NCI-H774 (cell line): ENCODE data around the gene SPATA3.
"Not testable (repeated sequence)": the region's sequence is repeated elsewhere in the genome, so short reads cannot be mapped to it uniquely, and the experiment has no call there.

Experiments
- DNase-seq: peaks from one replicate; lab custom pipeline; 2025; lab: John Stamatoyannopoulos, UW

SPATA3 gene

DNA sequence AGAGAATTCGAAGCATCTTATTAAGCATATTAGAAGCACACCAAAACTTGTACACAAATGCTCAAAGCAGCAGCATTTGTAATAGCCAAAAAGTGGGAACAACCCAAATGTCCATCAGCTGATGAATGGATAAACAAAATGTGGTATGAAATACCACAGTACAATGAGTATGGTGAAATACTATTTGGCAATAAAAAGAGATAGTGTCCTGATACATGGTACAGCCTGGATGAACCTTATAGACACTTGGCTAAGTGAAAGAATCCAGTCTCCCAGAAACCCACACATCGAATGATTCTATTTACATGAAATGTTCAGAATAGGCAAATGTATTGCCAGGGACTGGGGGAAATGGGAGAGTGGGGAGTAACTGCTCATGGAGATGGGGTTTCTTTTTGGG, 3.0 kb downstream of the SPATA3 start:
- no peak for DNase-seq

DNA sequence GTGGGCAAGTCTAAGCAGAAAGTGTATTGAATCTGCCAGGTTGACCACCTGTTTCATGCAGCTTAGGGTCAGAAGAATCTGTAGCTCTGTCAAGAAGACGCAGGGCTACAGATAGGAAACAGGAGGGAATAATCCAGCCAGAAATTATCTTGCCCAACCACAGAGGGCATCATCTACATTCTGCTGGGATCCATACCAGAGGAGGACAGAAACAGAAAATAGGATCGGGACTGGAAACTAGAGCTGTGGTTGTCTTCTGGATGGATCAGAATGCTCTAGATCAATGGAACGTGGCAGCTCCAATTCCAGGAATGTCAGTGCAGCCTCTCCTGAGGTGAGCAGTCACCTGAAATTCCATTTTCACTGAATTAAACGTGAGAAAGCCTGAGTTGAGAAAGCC, 3.6 kb downstream of the SPATA3 start:
- DNase-seq = no peak

DNA sequence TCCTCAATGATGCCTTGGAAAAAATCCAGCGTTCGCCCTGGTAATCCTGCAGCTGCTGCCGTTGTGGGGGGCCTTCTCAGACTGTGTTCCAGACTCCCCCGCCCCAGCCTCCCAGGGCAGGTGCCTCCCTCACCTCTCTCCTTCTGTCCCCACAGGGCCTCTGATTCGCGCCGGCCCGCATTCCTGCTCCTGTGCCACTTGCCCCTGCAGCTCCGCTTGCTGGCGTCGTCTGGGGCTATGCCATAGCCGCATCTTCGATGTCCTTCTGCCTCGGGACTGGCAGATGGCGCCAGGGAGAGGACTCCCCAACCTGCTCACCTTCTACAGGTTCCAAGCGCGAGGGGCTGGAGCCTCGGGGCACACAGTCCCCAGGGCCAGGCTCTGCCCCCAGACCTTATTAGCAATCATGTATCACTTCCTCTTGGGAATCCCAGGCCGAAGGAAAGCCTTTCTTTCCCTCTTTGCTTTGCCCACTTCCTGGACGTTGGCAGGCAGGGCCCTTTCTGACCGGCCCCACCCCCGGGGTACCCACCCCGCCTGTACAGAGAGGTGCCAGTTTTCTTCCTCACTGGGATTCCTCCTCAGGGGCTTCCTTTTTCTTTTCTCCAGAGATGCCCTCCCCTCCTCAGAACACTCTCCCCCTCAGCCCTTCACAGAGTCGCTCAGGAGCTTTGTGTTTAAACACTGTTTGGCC, 4.4 kb downstream of the SPATA3 start:
- no peak for DNase-seq

DNA sequence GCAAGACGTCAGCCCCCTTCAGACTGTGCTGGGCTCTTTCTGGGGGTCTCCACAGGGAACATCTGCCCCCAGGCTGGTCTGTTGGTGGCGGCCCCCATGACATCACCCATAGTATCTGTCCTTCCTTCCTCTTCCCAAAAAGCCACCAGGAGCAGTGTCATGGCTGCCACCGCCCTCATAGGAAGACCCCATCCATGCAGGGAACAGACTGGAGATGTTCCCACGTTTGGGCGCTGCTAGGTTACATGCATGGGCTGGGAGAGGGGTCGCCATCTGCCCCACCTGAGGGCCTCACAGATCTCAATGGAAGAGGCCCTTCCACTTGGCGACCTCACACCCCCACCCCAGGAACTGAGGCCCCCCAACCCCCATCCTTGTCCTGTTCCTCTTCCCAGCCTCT, 5.1 kb downstream of the SPATA3 start:
- DNase-seq = no peak

DNA sequence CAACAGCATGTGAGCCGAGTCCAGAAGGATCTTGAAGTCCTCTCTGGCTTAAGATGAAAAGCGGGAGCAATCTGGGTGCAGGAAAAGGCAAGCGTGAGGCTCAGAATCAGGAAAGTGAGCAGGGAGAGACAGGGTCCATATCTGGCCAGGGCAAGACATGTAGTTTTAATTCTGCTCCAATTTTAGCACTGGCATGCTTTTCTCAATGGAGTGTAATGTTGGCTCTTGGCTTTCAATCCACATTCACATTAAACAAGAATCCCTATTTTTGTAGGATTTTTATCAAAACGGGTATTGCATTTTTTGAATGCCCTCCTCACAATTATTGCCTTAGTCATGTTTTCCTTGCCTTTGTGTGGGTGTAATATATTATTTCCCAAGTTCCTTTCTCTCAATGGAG, 6.0 kb downstream of the SPATA3 start:
- no peak for DNase-seq

DNA sequence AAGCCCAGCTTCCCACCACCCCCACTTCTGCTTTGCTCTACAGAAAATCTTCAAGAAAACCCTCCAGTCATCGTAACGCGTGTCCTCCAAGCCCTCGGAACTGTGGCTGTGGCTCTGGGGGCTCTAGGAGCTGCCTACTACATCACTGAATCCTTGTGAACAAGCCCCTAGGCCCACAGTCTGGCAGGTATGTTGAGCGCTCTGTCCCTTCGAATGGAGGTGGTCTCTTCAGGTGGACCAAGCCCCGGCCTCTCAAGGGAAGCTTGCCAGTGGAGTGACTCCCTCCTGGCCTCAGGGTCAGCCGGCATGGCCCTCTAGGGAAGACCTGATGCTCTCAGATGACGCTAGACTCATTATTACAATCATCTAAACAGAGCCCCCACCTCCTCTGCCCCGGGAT, 6.7 kb downstream of the SPATA3 start:
- DNase-seq = no peak

DNA sequence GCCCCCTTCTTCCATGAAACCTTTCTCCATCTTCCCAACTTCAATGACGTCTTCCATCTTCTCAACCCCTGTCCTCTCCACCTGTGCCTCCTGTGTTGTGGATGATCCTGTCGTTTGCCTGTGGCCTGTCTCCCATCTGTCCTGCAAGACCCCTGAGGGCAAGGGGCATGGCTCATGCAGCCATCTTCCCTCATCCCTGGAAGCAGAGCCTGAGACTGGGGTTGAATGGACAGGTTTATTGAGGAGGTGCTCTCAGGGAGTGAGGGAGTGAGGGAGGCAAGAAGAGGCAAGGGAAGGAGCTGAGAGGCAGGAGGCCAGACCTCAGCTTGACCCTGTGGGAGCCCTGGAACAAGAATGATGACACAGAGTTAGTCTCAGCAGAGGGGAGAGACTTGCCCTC, 7.3 kb downstream of the SPATA3 start:
- DNase-seq = no peak

DNA sequence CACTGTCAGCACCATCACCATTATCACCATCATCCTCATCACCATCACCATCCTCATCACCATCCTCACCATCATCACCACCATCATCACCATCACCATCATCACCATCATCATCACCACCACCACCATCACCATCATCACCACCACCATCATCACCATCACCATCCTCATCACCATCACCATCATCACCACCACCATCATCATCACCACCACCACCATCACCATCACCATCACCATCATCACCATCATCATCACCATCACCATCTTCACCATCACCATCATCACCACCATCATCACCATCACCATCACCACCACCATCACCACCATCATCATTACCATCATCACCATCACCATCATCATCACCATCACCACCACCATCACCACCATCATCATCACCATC, 9.0 kb downstream of the SPATA3 start:
- not testable (repeated sequence) for DNase-seq

DNA sequence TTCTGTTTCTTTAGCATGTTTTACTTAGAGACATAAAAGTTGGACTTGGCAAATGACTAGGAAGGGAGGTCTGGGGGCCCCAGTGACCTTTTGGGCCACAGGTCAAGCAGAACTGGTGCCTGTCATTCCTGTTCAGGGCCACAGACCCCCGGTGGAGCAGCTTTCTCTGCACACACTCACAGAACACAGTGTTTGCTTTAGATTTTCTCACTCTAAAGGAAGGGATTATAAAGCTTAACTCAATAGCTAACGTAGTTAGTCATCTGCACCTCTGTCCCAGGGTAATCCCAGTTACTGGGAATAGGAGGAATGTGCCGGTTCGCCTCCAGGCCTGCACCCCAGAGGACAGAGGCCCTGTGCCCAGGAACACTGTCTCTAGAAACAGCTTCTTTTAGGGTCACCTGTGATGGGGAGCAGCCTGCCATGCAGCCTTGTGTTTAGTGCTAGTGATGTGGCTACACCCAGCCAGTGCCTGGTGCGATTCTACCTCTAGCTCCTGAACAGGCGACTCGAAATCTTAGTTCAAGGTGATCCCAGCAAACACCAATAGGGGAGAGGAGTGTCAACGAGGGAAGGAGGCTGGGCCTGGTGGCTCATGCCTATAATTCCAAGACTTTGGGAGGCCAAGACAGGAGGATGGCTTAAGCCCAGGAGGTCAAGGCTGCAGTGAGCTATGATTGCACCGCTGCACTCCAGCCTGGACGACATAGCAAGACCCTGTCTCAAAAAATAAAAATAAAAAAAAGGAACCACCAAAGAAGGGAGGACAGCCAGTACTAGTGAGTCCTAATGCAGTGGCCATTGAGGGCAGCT, 11.6 kb downstream of the SPATA3 start:
- no peak for DNase-seq

DNA sequence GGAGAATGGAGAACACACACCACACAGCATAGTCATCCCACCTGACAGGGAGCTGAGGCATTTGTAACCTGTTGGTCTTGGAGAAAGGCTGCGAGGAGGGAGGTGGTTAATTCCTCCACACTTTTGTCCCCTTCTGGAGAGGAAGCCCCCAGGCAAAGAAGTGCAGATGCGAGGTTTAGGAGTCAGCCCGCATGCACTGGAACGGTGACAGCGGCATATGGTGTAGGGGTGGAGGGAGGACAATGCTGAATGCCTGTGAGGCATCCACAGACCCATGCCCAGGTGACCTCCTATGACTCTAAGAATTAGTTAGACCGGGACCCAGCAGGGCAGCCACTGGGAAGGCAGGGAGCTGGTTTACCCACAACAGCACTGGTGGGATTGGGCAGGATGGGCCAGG, 12.2 kb downstream of the SPATA3 start:
- no peak for DNase-seq

DNA sequence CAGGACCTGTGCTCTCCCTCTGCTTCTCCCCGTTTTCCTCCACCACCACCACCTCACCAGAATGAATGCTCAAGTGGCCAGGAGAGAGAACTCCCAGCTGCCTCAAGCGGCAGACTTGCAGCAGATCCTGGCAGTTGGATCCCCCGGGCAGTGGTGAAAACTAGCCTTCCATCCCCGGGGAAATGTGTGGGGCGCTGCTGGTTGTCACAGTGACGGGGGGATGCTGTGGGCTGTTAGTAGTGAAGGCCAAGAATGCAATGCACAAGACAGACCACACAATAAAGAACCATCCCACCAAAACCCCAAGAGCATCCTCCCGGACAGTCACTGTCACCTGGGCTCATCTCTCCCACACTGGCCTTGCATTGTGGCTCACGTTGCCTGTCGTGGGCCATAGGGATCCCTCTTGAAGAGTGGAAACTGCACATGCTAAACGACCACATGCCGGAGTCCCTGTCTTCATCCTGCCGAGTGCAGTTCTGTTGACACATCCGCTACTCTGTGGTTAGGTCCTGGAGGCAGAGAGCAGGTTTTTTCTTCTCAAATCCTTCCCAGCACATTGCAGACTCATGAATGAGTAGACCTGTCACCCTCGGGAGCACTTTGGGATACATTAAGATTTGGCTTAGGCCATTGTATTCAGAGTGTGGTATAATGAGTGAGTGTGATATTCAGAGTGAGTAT, 13.5 kb downstream of the SPATA3 start:
- no peak for DNase-seq

DNA sequence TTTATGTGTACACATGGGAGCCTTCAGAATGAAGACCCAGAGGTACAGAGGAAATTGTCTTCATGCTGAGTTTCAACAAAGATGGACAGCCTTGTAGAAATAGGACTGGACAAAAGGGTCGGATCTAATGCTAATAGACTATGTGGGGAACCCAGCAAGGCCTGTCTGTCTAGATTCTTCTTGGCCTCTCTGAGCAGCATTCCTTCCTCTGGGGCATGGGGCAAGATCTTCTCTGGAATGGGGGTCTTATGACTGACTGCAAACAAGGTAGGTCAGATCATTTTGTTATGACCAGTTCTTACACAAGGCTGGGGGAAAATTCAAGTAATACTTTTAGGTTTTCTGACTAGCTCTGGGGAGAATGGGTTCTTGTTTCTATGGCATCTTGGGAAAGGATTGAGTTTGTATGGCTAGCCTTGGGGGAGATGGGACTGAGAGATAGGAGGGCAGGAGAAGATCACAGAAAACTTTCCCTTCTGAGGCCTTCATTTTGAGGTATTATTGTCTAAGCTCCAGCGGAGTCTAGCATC, 14.3 kb downstream of the SPATA3 start:
- DNase-seq = no peak

DNA sequence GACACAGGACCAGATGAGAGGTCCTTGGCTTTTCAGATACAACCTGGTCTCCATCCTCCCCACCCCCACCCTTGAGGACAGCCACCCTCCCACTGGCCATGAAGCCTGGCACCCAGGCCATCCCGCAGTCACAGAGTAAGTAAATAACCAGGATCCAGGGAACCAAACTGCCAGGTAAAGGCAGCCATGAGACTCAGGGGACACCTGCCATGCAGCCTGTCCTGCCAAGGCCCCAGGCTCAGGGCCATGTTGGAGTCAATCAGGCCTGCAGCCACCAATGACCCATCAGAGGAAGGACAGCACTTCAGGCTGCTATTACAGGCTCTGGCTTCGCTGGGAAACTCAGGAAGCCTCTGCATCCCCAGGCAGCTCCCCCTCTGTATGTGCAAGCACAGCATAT, 15.6 kb downstream of the SPATA3 start:
- no peak for DNase-seq

DNA sequence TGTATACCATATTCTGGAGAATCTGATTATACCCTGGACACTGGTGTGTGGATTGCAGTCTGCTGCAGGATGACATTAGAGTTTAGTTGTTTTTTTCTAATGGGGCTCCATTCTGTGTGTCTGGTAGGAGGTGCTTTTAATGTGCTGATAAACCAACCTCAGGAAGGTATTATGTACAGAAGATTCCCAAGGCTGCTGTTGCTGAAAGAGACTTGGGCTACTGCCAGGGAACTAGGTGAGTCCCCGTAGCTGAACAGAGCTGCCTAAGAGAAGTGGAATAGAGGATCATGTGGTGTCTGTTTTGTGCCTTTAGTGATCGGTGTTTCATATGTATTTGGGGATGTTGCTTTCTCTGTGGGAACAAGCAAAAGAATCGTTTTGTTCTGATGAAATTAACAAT, 16.5 kb downstream of the SPATA3 start:
- DNase-seq = no peak

DNA sequence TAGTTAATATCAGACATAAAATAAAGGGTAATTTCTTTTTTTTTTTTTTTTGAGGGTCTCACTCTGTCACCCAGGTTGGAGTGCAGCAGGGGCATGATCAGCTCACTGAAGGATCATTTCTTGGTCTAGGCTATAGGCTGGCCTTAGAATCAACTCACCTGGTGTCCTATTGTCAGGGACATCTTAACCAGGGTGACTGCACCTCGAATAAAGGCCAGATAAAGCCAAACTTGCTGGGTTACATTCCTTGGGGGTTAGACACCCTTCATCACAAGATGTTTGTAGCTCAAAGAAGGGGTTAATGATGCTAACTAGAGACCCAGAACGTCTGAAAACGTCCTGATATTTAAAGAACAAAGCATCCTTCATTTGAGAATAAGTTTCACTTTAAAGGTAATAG, 17.9 kb downstream of the SPATA3 start:
- DNase-seq = no peak

DNA sequence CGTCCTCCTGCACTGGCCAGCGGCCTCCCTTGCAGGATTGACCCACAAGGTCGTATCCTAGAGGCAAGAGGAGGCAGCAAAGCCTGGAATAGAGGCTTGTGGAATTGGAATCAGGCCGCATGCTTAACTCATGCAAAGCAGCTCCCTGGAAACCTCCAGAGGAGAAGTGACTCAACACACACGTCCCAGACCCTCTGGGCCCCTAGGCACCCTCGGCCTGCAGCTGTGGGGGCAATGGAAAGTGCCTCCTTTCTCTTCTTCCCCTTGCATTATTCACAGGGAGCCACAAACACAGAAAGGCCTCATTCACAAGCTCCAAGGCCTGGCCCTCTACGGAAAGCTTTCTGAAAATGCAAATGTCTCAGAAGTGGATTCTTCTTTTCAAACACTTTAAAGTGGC, 19.6 kb downstream of the SPATA3 start:
- no peak for DNase-seq

DNA sequence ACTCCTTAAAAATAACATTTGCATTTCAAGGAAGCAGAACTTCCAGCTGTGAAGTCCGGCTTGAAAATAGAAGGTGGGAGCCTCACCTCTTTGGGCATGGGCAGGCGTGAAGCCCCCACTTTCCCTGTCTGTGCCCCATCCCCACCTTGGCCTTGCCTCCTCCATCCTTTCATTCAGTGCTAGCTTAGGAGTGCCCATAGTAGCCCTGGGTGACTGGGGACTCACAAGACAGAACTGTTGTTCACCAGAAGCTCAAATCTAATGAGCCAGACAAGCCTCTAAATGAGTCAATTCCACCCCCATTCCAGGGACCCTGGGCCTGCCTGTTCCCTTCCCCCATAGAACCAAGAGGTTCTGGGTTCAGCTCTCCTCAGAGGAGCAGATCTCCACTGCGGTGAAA, 20.0 kb downstream of the SPATA3 start:
- DNase-seq = no peak

DNA sequence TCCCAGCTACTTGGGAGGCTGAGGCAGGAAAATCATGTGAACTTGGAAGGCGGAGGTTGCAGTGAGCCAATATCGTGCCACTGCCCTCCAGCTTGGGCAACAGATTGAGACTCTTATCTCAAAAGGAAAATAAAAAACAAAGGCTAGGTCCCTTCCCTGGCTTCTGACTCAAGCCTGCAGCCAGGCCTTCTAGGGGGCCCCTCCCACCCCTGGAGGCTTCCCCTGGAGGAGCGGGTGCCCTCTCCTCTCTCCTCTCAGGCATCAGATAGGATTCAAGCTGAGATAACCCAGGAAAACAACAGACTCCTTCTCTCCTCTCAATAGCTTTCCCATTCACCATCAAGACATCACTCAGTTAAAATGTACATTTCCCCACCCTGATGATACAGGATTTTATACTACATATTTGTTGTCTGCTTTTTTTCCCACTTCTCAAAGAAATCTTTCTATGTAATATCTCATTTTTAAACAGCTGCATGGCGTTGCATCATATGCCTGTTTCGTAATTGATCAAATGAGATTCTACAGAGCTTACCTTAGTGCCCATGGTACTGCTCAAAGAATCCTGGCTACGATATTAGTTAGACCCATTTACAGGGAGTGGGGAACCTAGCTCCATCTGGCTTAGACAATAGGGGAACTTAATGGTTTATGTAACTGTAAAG, 20.8 kb downstream of the SPATA3 start:
- DNase-seq = no peak

DNA sequence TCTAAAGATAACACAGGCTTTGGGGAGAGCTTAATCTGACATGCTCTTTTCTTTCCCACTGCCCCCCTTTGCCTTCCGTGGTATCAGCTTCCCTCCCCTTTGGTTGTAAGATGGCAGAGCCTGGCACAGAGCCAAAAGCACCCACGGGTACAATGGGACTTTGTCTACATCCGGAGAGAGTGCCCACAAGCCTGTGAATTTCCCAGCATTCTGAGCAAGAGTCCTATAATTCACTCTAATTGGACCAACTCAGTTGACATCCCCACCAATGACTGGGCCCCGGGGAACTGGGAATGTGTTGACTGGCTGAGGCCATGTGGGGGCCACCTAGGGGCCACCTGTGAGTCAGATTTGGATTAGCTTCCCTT, 21.3 kb downstream of the SPATA3 start:
- no peak for DNase-seq

DNA sequence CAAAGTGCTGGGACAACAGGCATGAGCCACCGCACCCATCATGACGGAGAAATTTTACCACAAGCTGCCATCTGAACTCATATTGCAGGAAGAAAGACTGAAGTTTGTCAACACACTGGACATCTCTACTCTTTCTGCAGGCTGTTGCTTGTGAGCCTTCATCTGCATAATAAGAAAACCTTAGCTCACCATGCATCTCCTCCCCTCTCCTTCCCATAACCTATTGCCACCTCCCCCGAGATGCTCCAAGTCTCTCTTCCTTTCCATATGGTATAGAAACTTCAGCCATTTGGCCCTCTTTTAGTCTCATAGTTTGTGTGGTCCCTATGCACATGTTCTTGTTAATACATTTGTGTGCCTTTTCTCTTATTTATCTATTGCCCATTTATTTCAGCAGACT, 22.3 kb downstream of the SPATA3 start:
- no peak for DNase-seq

DNA sequence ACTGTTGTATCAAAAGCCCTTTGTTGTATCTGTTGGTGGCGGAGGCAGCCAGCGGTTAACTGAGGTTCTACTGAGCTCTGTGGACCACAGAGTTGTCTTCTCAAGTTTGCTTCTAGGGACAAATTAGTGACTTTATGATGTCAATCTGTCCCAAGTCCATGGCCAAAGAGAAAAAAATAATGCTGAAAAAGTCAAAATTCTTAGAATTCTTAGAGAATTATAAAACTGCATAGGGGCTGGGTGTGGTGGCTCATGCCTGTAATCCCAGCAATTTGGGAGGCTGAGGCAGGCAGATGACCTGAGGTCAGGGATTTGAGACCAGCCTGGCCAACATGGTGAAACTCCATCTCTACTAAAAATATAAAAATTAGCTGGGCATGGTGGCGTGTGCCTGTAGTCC, 29.1 kb downstream of the SPATA3 start:
- not testable (repeated sequence) for DNase-seq

DNA sequence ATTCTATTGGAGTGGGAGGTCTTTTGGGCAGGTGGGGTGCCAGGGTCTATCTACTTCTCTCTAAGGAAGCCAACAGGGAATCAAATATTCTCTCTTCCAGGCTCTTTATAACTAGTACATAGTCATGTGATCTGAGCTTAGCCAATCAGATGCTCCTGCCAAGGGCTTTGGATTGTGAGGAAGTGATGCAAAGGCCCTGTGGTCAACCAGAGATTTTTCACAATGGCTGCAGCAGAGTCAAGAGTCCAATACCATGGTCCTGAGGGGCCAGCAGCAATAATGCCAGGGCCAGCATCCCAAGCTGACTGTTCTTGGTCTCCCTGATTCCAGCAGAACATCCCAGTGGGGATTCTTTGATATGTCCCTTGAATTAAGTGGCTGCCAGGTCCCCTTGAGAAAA, 33.0 kb downstream of the SPATA3 start:
- DNase-seq = no peak

DNA sequence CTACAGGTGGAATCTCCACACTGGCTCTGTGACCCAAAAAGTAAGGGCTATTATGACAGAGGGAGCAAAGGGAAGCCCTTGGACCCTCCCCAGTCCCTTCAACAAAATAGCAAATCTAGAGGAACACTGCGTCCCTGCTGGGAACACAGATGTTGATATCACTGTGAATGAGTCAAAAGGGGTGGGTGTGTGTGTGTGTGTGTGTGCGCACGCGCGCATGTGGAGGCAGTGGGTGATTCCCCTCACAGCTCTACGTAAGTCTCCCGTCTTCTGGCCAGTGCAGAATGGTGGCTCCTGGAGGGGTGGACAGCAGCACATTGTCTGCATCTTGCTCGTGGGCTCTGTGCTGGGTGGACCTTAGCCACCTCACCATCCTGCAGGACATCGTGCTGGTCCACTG, 33.6 kb downstream of the SPATA3 start:
- no peak for DNase-seq
